Measurements from ENCODE around the gene NMNAT2. TPM values are rescaled to one million over a fixed set of nuclear protein-coding genes. Genes with fewer than 3 reads are reported as not detected.

NMNAT2 gene
- total RNA-seq, 1 donor from 2014 or later = 0.05 TPM

GRCh38 chr1:183239793-183240525 is 178.2 kb downstream of the NMNAT2 start:
- intact Hi-C loops (cut with micrococcal nuclease) = no loop called here

DNA sequence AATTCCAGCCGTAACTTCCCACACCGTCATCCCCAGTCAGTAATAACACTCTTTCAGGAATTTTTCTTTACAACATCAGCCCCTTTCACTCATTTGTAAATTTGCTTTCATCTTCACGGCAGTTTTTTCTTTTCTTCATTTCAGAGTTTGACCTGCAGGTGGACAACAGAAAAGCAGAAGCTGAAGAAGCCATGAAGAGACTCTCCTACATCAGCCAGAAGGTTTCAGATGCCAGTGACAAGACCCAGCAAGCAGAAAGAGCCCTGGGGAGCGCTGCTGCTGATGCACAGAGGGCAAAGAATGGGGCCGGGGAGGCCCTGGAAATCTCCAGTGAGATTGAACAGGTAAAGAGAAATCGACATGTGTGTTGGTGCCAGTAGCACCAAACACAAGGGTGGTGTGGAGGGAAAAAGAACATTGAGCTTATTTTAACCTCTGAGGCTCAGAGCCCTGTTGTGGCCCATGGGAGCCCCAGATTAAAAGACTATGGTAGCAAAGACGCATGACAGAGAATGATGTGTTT is 178.9 kb downstream of the NMNAT2 start:
- intact Hi-C loops (cut with micrococcal nuclease) = no loop called here

DNA sequence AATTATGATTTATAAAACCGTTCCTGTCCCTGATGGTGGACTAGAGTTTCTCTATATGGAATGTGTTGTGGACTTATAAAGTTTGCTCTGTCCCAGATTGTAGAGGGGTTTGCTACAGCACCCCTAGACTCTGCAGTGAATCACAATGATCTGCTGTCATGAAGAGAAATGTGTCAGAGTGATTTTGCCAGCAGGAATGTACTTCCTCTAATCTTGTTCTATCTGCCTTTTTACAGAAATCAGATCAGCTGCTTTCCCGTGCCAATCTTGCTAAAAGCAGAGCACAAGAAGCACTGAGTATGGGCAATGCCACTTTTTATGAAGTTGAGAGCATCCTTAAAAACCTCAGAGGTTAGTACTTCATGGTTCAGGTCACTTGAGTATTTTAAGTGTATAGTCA is 180.1 kb downstream of the NMNAT2 start:
- intact Hi-C loops (cut with micrococcal nuclease) = no loop called here

GRCh38 chr1:183237046-183237445 is 181.1 kb downstream of the NMNAT2 start:
- intact Hi-C loops (cut with micrococcal nuclease) = no loop called here

DNA sequence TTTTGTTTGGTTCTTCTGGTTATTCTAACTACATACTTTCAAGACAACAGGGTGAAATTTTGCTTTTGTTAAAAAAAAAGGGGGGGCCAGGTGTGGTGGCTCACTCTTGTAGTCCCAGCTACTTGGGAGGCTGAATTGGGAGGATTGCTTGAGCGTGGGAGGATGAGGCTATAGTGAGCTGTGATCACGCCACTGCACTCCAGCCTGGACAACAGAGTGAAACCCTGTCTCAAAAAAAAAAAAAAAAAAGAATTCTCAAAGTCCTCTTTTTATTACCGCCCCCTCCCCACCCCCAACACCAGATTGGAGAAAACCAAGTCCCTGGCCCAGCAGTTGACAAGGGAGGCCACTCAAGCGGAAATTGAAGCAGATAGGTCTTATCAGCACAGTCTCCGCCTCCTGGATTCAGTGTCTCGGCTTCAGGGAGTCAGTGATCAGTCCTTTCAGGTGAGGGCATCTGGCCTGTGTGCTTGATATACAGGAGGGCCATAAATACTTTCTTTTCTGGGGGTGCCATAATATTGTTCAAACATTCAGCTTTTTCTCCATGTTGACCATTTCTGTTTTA is 181.9 kb downstream of the NMNAT2 start:
- intact Hi-C loops (cut with micrococcal nuclease) = no loop called here

- intact Hi-C loops (cut with micrococcal nuclease) = no loop called here
Measured at GRCh38 chr1:183235503-183235902, 182.7 kb downstream of the NMNAT2 start.

DNA sequence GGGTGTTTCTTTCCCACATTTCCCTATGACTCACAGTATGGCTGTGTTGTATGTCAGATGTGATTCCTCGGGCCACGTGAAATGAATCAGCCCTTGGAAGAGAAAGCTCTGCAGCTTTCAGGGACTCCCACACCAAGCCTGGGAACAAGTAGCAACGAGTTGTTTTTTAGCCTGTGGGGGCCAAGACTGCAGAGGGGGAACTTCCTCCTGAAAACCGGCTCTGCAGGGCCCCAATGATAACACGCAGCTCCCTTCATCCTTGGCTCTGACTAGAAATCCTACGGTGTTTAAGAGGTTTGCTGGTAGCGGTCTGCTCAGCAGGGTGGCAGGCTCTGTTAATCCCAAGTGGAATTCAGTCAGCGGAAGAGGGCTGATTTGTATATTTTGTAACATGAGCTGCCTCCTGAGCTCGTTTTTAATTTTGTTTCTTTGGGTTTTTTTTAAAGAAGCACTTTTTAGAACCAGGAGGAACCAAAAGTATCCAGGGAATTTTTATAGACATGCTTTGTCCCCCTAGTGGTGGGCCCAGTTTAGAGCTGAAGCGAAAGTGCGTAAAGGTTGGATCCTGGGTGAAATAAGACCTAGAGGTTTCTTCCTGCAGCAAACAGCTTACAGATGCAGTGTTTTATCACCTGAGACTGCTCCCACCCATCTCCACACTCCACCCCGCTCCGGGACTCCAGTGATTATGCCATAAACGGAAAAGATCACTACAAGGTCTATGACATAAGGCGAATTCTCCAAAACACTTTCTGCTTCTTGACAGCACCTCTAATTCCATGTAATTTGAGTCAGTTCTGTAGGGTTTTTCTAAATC is 183.3 kb downstream of the NMNAT2 start:
- intact Hi-C loops (cut with micrococcal nuclease) = no loop called here

DNA sequence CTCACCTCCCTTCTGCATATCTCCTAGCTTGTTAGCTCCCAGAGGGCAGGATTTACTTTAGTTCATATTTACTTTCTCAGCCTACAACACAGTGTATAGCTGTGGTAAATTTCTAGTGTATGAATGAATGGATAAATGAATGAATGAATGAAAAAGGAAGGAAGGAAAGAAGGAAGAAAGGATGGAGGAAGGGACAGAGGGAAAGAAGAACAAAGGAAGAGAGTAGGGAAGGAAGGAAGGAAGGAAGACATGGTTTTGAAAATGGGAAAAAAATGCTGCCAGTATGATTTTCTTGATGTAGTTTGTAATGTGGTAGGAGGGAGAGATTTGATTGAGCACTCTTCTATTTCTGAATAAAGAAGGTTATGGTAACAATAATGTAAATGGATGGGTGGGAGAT is 185.1 kb downstream of the NMNAT2 start:
- intact Hi-C loops (cut with micrococcal nuclease) = no loop called here

DNA sequence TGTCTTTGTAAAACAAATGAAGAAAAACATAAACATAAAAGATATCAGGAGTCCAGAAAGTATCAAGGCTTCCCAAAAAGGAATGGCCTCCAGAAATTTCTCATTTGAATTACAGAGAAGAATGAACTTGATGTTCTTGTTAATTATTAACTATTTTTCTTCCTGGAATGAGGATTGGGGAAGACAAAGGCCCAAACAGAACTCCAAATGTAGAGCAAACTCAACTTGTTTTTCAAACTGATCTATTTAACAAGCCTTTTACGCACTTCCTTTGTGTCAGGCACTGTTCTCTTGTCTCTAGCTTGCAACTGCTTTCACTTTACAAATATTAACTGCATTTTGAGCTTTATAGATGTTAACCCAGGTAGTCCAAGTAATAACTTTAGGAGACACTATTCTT is 186.6 kb downstream of the NMNAT2 start:
- intact Hi-C loops (cut with micrococcal nuclease) = no loop called here

DNA sequence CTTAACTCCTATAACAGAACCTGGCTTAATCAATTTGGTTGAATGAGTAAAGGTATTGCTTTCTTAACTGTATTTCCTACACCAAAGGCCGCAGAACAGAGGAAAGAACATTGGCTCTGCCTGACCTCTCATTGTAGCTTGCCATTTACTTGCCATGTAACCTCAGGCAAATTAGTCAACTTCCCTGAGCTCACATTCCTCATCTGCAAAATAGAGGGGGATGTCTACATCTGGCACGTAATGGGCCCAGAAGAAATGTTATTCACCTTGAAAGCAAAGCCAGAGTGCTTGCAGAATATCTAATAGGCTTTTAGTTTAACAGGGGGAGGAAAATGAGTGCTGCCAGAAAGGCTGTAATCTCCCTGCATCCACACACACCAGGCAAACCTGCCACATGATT is 187.8 kb downstream of the NMNAT2 start:
- intact Hi-C loops (cut with micrococcal nuclease) = no loop called here

DNA sequence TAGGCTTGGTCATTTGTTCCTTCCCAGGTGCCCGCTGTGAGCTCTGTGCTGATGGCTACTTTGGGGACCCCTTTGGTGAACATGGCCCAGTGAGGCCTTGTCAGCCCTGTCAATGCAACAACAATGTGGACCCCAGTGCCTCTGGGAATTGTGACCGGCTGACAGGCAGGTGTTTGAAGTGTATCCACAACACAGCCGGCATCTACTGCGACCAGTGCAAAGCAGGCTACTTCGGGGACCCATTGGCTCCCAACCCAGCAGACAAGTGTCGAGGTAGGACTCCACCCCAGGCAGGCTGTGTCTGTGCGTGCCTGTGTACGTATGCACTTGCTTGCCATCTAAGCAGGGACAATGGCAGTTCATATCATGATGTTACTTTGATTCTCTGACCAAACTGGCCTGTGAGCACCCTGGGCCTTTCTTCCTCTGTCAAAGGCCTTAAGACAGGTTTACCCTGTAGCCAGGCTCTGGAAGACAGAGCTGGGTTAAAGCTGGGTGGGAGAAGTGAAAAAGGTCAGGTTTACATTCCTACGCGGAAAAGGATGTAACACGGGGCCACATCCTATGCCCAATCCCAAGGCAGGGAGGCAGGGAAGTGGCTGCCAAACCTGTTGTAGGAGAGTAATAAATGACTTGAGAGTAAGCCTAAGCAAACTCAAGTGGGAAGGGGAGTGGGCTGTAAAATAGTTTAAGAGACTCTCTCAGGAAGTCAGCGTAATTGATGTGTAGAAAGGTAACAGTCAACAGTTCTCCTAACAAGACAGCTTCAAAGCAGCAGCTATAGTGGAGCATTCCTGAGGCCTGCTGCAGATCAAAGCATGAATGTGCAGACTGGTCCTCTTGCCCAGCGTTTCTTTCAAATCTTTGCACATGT is 189.6 kb downstream of the NMNAT2 start:
- intact Hi-C loops (cut with micrococcal nuclease) = loop anchor here (1.0 to 5.0 kb wide), 4 partner anchors 34 to 266 kb away; partner anchors contain the start of gene LAMC1

GRCh38 chr1:183227422-183228346 is 190.5 kb downstream of the NMNAT2 start:
- intact Hi-C loops (cut with micrococcal nuclease) = loop anchor here (1.0 to 5.0 kb wide), 4 partner anchors 33 to 265 kb away; partner anchors contain the start of gene LAMC1

- intact Hi-C loops (cut with micrococcal nuclease) = loop anchor here (5.0 kb wide), 1 partner anchor 205 kb away; the partner anchor contains the start of gene LAMC1
Measured at GRCh38 chr1:183226963-183227362, 191.2 kb downstream of the NMNAT2 start.

- intact Hi-C loops (cut with micrococcal nuclease) = loop anchor here (5.0 kb wide), 1 partner anchor 204 kb away; the partner anchor contains the start of gene LAMC1
Measured at GRCh38 chr1:183226361-183226760, 191.8 kb downstream of the NMNAT2 start.

DNA sequence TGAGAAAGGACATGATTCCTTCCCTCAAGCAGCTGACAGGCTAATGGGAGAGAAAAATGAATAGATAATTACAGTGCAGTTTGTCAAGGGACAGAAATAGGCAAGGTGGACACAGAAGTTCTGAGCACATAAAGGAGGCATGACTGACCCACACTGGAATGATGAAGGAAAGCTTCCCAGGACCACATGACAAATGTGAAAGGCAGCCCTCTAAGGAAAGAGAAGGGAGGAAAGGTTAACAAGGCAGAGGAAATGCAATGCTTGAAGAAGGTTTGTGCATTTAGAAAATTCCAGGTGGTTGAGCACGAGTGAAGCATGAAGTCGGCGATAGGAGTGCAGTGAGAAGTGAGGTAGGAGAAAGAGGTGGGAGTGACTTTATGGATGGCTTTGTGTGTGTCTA is 194.7 kb downstream of the NMNAT2 start:
- intact Hi-C loops (cut with micrococcal nuclease) = no loop called here

DNA sequence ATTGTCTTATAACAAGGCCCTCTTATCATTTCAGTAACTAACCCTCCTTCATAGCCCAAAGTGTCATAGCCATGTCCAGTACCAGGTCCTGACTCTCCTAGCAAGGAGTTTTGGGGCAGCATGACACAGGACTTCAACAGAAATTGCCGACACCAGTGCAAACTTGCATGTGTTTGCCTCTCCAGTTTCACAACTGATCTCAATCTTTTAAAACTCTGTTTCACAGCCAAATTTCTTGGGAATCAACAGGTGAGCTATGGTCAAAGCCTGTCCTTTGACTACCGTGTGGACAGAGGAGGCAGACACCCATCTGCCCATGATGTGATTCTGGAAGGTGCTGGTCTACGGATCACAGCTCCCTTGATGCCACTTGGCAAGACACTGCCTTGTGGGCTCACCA is 195.3 kb downstream of the NMNAT2 start:
- intact Hi-C loops (cut with micrococcal nuclease) = no loop called here

GRCh38 chr1:183219616-183220009 is 198.6 kb downstream of the NMNAT2 start:
- intact Hi-C loops (cut with micrococcal nuclease) = no loop called here

- intact Hi-C loops (cut with micrococcal nuclease) = no loop called here
Measured at GRCh38 chr1:183218971-183219615, 199.1 kb downstream of the NMNAT2 start.

DNA sequence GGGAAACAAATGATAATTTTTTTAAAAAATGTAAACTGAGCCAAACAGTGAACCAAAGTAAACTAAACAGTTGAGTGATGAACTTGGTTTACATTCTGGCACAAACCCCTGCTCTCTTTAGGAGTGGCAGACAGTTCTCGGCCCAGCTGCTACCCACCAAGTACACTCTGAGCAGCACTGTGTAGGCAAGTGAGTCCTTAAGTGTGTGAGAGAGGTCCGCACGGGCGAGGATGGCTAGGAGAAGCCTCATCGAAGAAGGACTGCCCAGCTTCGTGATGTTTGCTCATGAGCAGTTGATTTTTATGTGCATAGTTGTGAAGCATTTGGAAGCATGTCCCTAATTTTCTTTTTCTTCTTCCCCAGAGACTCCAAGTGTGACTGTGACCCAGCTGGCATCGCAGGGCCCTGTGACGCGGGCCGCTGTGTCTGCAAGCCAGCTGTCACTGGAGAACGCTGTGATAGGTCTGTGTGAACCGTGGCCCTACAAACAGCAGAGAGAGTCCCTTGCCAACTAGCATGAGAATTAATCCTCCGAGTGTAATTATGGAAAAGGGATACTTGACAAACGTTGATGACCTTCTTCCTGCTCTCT is 200.1 kb downstream of the NMNAT2 start:
- intact Hi-C loops (cut with micrococcal nuclease) = no loop called here

Data from T-helper 1 cell treated with Interleukin-12 subunit alpha and Interleukin-12 subunit beta and Interleukin-4 antibody, amounts not matched to agents 30 ng/mL and 1 ng/mL, for 36 hours (primary cell).